Measurements from ENCODE around the gene PDLIM5. TPM values are rescaled to one million over a fixed set of nuclear protein-coding genes. Genes with fewer than 3 reads are reported as not detected.

Gene PDLIM5
- total RNA-seq, 4 donors from 2014 or later = 77.7 to 128 (median 109) TPM

DNA sequence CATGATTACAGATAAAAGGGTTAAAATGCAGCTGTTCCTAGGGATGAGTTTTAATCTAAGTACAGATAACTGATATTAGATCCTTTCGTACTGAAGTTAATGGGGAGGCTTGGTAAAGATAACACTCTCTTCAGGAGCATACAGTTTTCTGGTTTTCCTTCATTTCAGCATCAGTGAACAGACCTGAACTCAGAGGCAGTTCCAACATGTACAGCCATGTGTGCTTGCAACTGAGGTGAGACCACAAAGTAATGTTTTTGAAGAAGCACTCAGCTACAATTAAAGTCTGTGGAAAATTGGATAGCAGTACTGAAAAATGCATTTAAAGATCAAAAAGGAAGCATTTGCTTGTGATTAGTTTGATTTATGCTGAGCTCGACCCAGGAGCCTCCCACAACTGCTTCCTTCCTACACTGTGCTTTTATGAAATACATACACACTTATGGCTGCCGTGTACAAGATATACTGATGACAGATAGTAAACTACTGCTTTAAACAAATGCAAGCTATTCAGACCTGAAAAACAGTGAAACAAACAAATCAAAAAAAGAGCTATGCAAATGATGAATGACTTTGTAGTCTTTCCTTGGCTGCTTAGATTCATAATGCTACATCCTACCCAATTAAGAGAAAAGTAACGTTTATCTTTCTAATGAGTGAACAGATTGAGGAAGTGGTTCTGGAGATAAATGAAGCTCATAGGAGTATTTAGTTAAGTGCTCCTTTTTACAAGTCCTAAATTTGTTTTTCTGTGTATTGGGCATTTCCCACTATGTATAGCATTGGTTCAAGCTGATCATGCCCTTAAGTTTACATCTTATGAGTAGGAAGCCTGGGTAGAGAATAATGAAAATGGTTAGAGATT, 68.4 kb downstream of the PDLIM5 start:
- intact Hi-C loops (cut with DNase I) = no loop called here
- H3K27me3 ChIP-seq = no peaks in the 10 kb centered on the region
- DNase-seq = no peak
- TF ChIP-seq, protein P1, sequence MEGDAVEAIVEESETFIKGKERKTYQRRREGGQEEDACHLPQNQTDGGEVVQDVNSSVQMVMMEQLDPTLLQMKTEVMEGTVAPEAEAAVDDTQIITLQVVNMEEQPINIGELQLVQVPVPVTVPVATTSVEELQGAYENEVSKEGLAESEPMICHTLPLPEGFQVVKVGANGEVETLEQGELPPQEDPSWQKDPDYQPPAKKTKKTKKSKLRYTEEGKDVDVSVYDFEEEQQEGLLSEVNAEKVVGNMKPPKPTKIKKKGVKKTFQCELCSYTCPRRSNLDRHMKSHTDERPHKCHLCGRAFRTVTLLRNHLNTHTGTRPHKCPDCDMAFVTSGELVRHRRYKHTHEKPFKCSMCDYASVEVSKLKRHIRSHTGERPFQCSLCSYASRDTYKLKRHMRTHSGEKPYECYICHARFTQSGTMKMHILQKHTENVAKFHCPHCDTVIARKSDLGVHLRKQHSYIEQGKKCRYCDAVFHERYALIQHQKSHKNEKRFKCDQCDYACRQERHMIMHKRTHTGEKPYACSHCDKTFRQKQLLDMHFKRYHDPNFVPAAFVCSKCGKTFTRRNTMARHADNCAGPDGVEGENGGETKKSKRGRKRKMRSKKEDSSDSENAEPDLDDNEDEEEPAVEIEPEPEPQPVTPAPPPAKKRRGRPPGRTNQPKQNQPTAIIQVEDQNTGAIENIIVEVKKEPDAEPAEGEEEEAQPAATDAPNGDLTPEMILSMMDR (IDR thresholded peaks at IDR 0.05) = no peak
- no peak for TF ChIP-seq POLR2A (IDR thresholded peaks at IDR 0.05)
- WGBS, 2 donors = 78 to 81% methylated on average over 4 of the region's 4 CpGs
- peaks cover 0 to 11% of the 10 kb centered on the region in 2 donors for H3K4me1 ChIP-seq
- no peak overlapping the region for H3K4me3 ChIP-seq (replicated peaks in 1 of 3)
- H3K9me3 ChIP-seq = no peaks in the 10 kb centered on the region
- no peak overlapping the region for H3K27ac ChIP-seq
- no peaks in the 10 kb centered on the region for H3K36me3 ChIP-seq

GRCh38 chr4:94523033-94523580, 71.4 kb downstream of the PDLIM5 start:
- no peaks in the 10 kb centered on the region for H3K27me3 ChIP-seq
- no peaks in the 10 kb centered on the region for H3K9me3 ChIP-seq
- H3K4me3 ChIP-seq (replicated peaks in 1 of 3) = no peak overlapping the region
- peaks cover 8 to 23% of the 10 kb centered on the region in 2 donors for H3K4me1 ChIP-seq
- intact Hi-C loops (cut with DNase I) = no loop called here
- TF ChIP-seq, protein P1 (IDR thresholded peaks at IDR 0.05) = no peak
- no peak for TF ChIP-seq POLR2A (IDR thresholded peaks at IDR 0.05)
- DNase-seq = no peak
- H3K36me3 ChIP-seq = no peaks in the 10 kb centered on the region
- peak overlapping the region in 1 of 3 donors; percentile 31 for H3K27ac ChIP-seq

GRCh38 chr4:94523617-94524016, 71.9 kb downstream of the PDLIM5 start:
- H3K9me3 ChIP-seq = no peaks in the 10 kb centered on the region
- intact Hi-C loops (cut with DNase I) = no loop called here
- no peaks in the 10 kb centered on the region for H3K27me3 ChIP-seq
- DNase-seq = no peak
- 97 to 98% methylated on average over 3 of the region's 3 CpGs for WGBS, 2 donors
- no peak overlapping the region for H3K4me3 ChIP-seq (replicated peaks in 1 of 3)
- H3K27ac ChIP-seq = no peak overlapping the region
- peaks cover 8 to 23% of the 10 kb centered on the region in 2 donors for H3K4me1 ChIP-seq
- TF ChIP-seq POLR2A (IDR thresholded peaks at IDR 0.05) = no peak
- TF ChIP-seq, protein P1 (IDR thresholded peaks at IDR 0.05) = no peak
- H3K36me3 ChIP-seq = no peaks in the 10 kb centered on the region

DNA sequence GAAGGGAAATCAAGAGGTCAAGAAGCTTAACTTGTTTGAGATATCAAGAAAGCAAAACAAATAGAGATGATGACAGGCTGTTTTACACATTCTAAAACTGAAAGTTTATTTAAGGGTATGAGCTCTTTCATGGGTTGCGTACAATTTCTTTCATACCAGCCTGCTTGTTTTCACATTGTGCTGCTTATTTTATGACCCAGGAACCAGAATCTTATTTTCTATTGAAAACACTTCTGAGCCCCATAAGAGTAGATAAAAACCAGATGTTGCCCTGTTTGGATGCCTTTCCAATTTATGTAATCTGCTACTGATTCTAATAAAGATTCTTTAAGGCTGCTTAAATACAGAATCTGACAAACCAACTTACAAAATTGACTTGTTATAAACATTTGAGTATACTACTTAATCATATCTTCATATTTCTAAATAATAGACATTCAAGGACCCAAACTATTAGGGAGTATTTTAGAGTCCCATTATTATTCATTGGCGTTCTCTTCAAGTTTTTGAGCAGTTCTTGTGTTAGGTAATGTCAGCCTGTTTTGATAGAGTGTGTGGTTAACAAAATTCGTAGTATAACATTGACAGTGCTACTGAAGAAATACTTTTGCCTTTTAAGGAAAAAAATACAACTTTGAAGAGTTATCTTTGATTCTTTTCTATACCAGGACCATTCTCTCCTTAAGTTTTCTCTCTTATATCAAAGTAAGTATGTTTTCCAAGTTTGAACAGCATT, 74.4 kb downstream of the PDLIM5 start:
- no peak for DNase-seq
- peak overlapping the region; percentile 60 to 77 (median 72) for H3K27ac ChIP-seq
- peaks cover 8 to 29% of the 10 kb centered on the region in 2 donors for H3K4me1 ChIP-seq
- TF ChIP-seq POLR2A (IDR thresholded peaks at IDR 0.05) = peak in 1 of 2 donors; percentile 7
- TF ChIP-seq, protein P1 (IDR thresholded peaks at IDR 0.05) = no peak
- no peaks in the 10 kb centered on the region for H3K27me3 ChIP-seq
- no peak overlapping the region for H3K4me3 ChIP-seq (replicated peaks in 1 of 3)
- no peaks in the 10 kb centered on the region for H3K9me3 ChIP-seq
- whole genome bisulfite sequencing, 2 donors = 39 to 45% methylated on average over 3 of the region's 3 CpGs
- no peaks in the 10 kb centered on the region for H3K36me3 ChIP-seq
- intact Hi-C loops (cut with DNase I) = no loop called here

Measured in thyroid gland (tissue), 4 donors.